ENCODE measurements around the gene ZNF32.
"Not testable (repeated sequence)": the region's sequence is repeated elsewhere in the genome, so short reads cannot be mapped to it uniquely, and the experiment has no call there.

Gene ZNF32

DNA sequence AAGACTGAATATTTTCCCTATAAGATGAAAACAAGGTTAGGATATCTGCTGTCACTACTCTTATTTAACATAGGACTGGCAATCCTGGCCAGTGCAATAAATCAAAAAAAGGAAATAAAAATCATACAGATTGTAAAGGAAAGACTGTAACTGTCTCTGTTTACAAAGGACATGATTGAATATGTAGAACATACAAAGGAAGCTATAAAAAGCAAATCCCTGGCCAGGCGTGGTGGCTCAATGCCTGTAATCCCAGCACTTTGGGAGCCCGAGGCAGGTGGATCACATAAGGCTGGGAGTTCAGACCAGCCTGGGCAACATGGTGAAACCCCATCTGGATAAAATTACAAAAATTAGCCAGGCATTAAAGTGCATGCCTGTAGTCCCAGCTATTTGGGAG, 26.6 kb downstream of the ZNF32 start:
- no peak for DNase-seq

DNA sequence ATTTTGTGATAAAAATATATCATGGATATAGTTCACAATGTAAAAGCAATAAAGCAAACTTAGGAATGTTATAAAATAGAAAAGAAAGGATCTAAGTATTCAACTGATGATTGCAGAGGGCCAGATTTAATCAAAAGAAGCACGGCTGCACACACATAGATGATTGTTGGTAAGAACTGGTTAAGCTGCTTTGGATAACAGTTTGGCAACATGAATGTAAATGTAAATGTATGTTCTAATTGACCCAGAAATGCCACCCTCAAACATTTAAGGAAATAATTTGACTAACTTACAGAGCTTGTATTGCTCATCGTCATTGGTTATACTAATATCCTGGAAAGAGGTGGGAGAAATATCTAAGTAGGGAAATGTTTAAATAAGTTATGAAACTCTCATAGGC, 29.3 kb downstream of the ZNF32 start:
- no peak for DNase-seq

DNA sequence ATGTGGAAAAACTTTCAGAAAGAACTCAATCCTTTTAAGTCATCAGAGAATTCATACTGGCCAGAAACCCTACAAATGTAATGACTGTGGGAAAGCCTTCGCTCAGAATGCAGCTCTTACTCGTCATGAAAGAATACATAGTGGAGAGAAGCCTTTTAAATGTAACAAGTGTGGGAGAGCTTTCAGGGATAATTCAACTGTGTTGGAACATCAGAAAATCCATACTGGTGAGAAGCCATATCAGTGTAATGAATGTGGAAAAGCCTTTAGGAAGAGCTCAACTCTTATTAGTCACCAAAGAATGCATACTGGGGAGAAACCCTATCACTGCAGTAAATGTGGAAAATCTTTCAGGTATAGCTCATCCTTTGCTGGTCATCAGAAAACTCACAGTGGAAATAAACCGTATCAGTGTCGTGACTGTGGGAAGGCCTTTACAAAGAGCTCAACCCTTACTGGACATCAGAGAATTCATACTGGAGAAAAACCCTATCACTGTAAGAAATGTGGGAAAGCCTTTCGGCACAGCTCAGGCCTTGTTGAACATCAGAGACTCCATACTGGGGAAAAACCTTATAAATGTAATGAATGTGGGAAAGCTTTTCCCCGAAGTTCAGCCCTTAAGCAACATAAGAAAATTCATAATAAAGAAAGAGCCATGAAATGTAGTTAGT, 31.8 kb downstream of the ZNF32 start:
- no peak for DNase-seq

DNA sequence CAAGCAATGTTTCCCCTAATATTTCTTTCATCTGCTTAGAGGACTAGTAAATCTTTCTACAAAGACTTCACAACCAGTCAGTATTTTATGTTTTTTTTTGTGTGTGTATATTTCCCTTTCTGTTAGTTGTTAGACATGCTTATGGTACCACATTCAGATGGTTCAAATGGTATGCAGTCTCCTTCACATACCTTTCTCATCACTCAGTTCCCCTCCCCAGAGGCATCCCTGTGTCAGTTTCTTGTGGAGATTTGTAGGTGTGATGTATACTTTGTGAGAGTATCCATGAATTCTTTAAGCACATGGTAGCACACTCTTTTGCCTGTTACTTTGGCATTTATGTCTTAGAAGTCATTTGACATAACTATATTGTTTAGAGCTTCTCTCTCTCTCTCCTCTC, 38.0 kb downstream of the ZNF32 start:
- no peak for DNase-seq

DNA sequence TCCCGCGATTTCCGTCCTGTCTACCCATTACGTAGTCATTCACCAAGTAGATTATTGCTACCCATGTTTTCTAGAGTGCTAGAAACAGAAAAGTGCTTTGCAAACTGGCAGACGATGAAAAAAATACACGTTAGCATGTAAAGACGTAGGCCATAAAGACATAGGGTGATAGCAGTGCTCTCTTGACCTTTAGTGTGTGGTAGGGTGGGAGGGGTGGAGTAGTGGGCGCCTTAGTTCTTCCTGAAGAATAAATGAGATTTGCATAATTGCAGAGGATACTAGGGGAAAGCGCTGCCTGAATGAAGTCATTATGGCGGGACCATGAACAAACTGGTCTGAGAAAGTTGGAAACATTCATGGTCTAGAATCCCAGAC, 41.5 kb downstream of the ZNF32 start:
- no peak for DNase-seq

DNA sequence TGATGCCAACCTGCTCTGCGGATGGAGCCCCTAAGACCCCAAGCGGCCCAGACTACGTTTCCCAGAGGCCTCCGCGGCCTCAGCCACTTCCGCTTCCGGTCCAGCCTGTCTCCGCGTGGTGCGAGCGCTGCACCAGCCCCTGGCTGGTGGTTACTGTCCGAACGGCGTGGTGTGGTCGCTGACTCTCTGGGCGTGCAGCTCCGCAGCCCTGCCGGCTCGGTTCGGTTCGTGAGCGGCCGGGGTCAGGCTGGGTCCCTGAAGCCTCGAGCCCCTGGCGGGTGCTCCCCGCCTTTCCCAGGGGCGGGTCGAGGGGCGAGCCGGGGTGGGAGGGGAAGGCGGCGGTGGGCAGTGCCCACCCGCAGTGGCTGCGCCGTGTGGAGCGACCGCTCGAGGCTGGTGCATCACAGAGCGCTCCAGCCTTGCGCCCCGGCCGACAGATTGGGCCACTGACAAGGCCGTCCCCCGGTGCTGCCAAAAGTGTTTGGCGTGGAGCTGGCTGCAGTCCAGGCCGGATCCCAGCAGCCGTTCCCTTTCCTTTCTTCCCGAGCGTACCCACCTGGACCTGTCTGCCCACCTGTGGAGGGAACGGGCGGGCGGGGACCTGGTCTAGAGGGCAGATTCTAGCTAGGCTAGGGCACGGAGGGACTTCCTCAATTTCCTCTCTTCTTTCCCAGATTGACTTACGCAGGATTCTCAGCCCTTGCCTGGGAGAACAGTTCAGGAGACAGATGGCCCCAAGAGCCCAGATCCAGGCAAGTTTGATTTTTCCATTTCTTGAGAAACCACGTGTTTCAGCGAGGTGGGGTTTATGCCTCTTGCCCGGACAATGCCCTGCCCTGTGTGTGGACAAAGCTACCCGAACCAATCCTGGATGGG, 42.1 kb downstream of the ZNF32 start, which contains the start of gene ZNF485:
Gene ZNF485 (plus strand): TSS at position 116 of the 876 bp plus-strand sequence. CDS start 613 bp downstream, at position 729.
- DNase-seq = peak; percentile 81

DNA sequence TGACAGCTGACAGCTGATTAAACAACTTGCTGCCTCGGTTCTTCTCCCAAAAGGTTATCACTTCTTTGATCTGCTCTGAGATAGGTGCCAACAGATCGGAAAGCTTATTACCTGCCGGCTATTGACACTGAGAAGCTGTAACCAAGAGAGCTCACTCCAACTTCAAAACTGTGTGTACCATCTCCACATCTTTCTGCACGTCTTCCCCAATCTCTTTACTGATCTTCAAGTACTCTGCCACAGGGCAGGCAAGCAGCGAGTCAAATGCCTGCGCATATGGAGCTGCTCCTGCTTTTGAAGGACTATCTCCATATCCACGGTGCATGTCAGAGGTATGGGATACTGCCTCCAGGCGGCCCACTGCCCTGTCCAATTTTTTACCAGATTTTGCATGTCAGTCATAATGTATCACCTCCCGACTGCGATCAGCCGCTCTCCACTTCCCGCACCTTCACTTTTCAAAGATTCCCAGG, 42.8 kb downstream of the ZNF32 start:
- no peak for DNase-seq

DNA sequence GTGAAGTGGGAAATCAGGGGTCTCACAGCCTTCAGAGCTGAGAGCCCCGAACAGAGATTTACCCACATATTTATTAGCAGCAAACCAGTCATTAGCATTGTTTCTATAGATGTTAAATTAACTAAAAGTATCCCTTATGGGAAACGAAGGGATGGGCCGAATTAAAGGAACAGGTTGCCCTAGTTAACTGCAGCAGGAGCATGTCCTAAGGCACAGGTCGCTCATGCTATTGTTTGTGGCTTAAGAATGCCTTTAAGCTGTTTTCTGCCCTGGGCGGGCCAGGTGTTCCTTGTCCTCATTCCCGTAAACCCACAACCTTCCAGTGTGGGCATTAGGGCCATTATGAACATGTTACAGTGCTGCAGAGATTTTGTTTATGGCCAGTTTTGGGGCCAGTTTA, 47.1 kb downstream of the ZNF32 start:
- not testable (repeated sequence) for DNase-seq

DNA sequence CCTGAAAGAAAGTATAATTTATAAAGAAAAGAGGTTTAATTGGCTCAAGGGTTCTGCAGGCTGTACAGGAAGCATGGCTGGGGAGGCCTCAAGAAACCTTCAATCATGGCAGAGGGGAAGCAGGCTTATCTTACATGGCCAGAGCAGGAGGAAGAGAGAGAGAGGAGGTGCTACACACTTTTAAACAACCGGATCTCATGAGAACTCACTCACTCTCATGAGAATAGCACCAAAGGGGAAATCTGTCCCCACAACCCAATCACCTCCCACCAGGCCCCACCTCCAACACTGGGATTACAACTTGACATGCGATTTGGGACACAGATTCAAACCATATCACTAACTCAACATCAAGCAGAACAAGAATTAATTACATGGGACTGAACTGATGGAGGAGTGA, 49.3 kb downstream of the ZNF32 start:
- no peak for DNase-seq

DNA sequence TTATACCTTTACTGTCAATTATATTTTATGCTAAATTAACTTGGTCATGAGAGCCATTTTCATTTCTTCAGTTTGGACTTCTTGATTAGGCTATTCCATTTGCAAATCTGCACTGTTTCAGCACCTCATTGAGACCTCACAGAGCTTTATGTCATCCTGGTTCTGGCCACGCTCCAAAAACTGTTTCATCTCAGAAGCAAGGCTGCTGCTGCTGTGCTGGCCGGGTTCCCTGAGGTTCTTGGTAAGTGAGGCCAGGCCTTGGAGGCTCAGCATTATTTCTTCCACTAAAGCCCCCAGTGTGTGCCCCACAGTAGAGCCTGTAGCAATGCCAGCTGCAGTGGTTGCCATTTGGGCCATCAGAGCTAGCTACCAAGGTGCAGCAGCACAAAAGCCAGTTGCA, 50.2 kb downstream of the ZNF32 start:
- no peak for DNase-seq

DNA sequence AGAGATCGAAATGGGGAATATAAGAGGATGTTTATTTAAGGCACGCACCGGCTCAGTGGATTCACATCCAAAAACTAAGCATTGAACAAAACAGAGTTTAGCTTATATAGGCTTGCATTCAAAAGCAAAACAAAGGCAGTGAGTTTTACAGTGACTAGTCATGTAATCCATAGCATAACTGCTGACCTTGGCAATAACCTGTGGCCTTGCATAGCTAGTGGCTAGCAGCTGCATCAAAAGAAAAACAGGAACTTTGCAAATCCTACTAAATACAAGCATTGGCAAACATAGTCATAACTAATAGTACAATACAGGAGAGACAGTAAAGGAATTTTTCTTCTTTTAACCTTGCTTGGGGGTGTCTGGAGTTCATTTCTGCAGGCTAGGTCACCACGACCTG, 52.1 kb downstream of the ZNF32 start:
- DNase-seq = no peak

DNA sequence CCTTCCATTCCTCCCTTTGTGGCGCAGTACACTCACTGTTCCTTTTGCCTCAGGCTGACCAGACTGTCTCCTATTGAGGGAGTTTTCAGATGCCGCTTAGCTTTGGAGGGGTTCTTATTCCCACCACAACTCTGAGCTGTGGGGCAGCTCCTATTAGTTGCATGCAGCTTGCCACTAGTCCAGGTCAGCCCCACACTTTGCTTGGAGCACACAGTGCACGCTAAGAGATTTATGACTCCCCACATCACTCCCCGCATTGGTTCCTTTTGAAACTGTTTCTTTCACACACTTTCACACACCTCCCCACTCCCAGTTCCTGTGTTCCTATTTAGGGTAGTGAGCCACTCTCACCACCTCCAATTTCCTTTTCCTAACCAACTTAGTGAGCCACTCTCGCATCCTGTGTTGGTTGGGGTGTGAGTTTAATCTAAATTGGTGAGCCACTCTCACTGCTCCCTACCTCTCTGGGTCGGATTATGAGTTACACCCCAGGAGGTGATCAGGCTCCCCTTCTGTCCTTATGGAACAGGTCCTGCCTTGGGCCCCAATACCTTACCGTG, 52.9 kb downstream of the ZNF32 start:
- no peak for DNase-seq

DNA sequence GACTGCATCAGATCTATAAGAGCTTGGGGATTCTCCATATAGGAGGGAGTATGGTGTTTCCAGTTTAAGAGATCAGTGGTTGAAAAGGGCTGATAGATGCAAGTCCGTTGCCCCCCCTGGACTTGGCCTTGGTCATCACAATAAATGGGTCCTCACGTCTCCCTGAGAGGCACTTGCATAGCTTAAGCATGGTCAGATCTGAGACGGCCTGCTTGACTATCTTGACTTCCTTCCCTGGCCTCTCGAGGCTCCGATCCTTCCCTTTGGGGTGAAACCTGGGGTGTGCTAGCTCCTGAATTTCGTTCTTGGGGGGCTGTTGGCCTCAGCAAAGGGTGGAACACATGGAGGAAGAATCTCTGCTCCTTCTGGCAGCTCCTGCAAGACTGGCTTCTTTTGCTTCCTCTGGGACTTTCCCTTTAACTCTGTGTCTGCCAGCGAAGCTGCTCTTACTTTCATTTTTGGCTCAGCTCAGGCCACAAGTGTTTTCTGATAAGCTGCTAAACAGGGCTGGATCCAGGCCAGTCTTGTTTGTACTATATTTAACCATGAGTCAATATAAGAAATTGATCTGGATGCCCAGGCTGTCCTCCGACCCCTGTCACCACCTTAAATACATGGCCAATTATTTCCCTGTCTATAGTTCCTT, 53.6 kb downstream of the ZNF32 start:
- DNase-seq = no peak
